Transverse colon (tissue), 4 donors: ENCODE data around the gene HSD11B1. TPM values are rescaled to one million over a fixed set of nuclear protein-coding genes. Genes with fewer than 3 reads are reported as not detected.

Source experiments
- DNase-seq: peaks from one replicate; pipeline ENCODE4 v3.0.0-alpha.2; 2019
- H3K27ac ChIP-seq, 4 donors: fragments of 200-600 bp; sonication (generic); 2 replicates each; pipeline ENCODE4 v1.5.1; 2016 to 2018; ENCODE audit warnings: inconsistent platforms in 4 of 4
- H3K27me3 ChIP-seq: fragments of 200-600 bp; sonication (generic); 2 replicates; pipeline ENCODE4 v1.5.1; 2017; ENCODE audit warnings: inconsistent platforms
- H3K36me3 ChIP-seq, 4 donors: fragments of 200-600 bp; sonication (generic); 2 replicates each; pipeline ENCODE4 v1.5.1; 2017 to 2019; ENCODE audit warnings: inconsistent platforms in 4 of 4
- H3K4me1 ChIP-seq, 4 donors: fragments of 200-600 bp; sonication (generic); 2 replicates each; pipeline ENCODE4 v1.5.1; 2017 to 2020; ENCODE audit warnings: inconsistent platforms in 4 of 4
- H3K4me3 ChIP-seq, 4 donors: fragments of 200-600 bp; sonication (generic); 1 replicate in 1 of 4; 2 replicates in 3 of 4; pipeline versions ENCODE4 v1.5.1 to v1.6.1; 2017 to 2019; ENCODE audit warnings: inconsistent platforms in 4 of 4
- H3K9me3 ChIP-seq, 2 donors: fragments of 200-600 bp; sonication (generic); 2 replicates each; pipeline ENCODE4 v1.5.1; 2017 to 2019; ENCODE audit warnings: inconsistent platforms in 2 of 2
- EP300 ChIP-seq: sonication (generic); formaldehyde crosslinking; IDR thresholded peaks from one replicate; pipeline ENCODE4 v1.6.1; 2017; ENCODE audit warnings: antibody characterized with exemption, low read depth
- POLR2A ChIP-seq: fragments of 450-650 bp; IDR thresholded peaks from one replicate; pipeline ENCODE4 v1.6.1; 2016; ENCODE audit warnings: antibody characterized with exemption, mild to moderate bottlenecking, moderate library complexity
- POLR2AphosphoS5 ChIP-seq, 3 donors: sonication (generic); formaldehyde crosslinking; IDR thresholded peaks; one replicate each; pipeline ENCODE4 v1.6.1; 2016; ENCODE audit warnings: antibody characterized with exemption in 3 of 3
- WGBS, 2 donors: methylation state at CpG; one replicate each; pipeline ENCODE4 v1.1.5; 2018; ENCODE audit warnings: low coverage in 1 of 2; 5-methylcytosine and 5-hydroxymethylcytosine counted together
- in situ Hi-C, 4 donors: fragments of 200-750 bp; cut with MboI; loops; one replicate each; pipeline versions ENCODE4 v1.15.0 to v1.15.1; 2017; ENCODE audit warnings: low sequenced_read_pairs in 3 of 4, low pct_ligation_motif_present in 1 of 4, low pct_unique_long_range_greater_than_20kb in 1 of 4
- intact Hi-C: fragments of 100-400 bp; cut with DNase I; formaldehyde crosslinking; loops from one replicate; pipeline ENCODE4 v1.15.1; 2023; ENCODE audit warnings: low total_unique reads
- total RNA-seq, 4 donors: library from RNA; depleted of rRNA; stranded (reverse); fragments of >200 nt; gene quantifications; one replicate each; pipeline ENCODE4 v1.1.0, GENCODE V29; 2016
- TF ChIP-seq, protein P1 (sequence below), 5 experiments: fragments of 200-600 bp in 3 of 5; fragments of 450-650 bp in 2 of 5; sonication (generic) in 3 of 5; IDR thresholded peaks; 1 replicate in 2 of 5; 2 replicates in 3 of 5; pipeline ENCODE4 v1.5.1; 2016 to 2017; ENCODE audit warnings: antibody characterized with exemption in 5 of 5, inconsistent platforms in 3 of 5, mild to moderate bottlenecking in 2 of 5, moderate library complexity in 1 of 5

The HSD11B1 gene
- total RNA-seq, 4 donors from 2014 or later, result 1.5 to 3.7 (median 2.6) TPM; not detected in 1

DNA sequence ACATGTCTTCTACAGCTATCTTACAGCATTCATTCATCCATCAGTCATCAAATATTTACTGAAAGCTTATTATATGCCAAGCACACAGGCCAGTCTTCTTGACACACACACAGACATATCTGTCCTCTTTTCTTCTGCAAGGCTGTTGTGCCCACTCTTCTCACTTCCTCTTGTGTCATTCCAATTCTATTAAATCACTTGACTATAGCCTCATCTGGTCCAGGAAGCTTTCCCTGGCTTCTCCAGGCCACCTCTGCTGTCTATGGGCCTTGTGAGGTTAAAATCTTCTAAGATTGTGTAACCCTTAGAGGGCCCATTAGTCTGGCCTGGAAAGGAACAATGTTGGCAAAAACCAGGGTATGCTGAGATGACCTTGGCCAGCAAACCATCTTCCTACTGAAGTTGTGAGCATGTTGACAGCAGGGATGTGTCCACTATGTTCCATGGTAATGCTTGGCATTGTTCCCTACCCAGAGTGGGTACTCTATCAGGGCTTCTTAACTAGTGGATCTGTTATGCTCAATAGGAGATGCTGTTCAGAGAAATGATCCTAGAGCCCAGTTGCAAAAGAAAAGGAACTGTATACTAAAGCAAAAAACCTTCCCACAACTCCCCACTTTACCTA, 56.5 kb downstream of the HSD11B1 start:
- TF ChIP-seq EP300, result no peak
- TF ChIP-seq POLR2AphosphoS5 (IDR thresholded peaks at IDR 0.05), result no peak
- TF ChIP-seq, protein P1, sequence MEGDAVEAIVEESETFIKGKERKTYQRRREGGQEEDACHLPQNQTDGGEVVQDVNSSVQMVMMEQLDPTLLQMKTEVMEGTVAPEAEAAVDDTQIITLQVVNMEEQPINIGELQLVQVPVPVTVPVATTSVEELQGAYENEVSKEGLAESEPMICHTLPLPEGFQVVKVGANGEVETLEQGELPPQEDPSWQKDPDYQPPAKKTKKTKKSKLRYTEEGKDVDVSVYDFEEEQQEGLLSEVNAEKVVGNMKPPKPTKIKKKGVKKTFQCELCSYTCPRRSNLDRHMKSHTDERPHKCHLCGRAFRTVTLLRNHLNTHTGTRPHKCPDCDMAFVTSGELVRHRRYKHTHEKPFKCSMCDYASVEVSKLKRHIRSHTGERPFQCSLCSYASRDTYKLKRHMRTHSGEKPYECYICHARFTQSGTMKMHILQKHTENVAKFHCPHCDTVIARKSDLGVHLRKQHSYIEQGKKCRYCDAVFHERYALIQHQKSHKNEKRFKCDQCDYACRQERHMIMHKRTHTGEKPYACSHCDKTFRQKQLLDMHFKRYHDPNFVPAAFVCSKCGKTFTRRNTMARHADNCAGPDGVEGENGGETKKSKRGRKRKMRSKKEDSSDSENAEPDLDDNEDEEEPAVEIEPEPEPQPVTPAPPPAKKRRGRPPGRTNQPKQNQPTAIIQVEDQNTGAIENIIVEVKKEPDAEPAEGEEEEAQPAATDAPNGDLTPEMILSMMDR (IDR thresholded peaks at IDR 0.05), result no peak
- TF ChIP-seq POLR2A, result no peak
- in situ Hi-C loops (no loop called here), intact Hi-C loops (no loop called here)
- no peak overlapping the region for H3K4me3 ChIP-seq
- no peaks in the 10 kb centered on the region for H3K9me3 ChIP-seq
- no peaks in the 10 kb centered on the region for H3K36me3 ChIP-seq
- DNase-seq, result no peak
- H3K27me3 ChIP-seq, result no peaks in the 10 kb centered on the region
- no peaks in the 10 kb centered on the region for H3K4me1 ChIP-seq
- no peak overlapping the region for H3K27ac ChIP-seq

DNA sequence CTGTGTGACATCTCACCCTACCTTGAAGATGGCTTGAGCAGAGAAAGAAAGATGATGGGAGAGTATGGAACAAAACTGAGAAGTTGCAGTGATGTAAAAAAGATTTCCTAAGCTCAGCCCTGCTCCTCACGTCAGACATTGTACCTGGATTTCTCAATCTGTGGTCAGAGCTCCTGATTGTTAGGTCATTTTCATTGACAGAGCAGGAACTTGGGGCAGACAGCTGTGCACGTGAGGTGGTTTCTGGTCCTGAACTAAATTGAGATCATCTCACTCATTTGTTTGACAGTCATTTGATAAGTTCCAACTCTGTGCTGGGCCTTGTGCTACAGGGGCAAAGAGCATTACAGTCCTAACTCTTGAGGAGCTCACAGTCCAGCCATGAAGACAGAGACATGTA, 61.4 kb downstream of the HSD11B1 start:
- intact Hi-C loops (no loop called here), in situ Hi-C loops (no loop called here)
- no peak for DNase-seq
- WGBS, 2 donors, result 69 to 100% methylated on average over 1 to 2 of the region's 2 CpGs
- no peaks in the 10 kb centered on the region for H3K9me3 ChIP-seq
- H3K36me3 ChIP-seq, result no peaks in the 10 kb centered on the region
- TF ChIP-seq POLR2A (no peak), EP300 (no peak), POLR2AphosphoS5 (IDR thresholded peaks at IDR 0.05) (no peak)
- TF ChIP-seq, protein P1 (IDR thresholded peaks at IDR 0.05), result no peak
- H3K27ac ChIP-seq, result no peak overlapping the region
- no peaks in the 10 kb centered on the region for H3K27me3 ChIP-seq
- no peak overlapping the region for H3K4me3 ChIP-seq
- peaks cover 6 to 25% (median 21%) of the 10 kb centered on the region in 4 donors for H3K4me1 ChIP-seq

DNA sequence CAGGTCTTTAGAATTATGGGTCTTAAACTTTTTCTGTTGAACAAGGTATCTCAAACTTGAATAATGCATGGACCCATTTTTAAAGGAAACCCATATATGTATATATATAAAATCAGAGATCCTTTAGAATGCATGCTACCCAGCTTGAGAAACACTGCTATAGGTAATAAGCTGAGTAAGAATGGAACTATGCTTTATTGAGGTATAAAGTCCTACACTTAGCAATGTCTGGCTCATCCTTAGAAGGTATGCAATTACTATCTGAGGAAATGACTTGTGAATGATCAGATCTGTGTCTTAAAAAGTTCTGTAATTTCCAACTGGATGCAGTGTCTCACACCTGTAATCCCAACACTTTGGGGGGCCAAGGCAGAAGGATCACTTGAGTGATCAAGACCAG, 62.5 kb downstream of the HSD11B1 start:
- in situ Hi-C loops, result no loop called here
- no peak overlapping the region for H3K27ac ChIP-seq

DNA sequence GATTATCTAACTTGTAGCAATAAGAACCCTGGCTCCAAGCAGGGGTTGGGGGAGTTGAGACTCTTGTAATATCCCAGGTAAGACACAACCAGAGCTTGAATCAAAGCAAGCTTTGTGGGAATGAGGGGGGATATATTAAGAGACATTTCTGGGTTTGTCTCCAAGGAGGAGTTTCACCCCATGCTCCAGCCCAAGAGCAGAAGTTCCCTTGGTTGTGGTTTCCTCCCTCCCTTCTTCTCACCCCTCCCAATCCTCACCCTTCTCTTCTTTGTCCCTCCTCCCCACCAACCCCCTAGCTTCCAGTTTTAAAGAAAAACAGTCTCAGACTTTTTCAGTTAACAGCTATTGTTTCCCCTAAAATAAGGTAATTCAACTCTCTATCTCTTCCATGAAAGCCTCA, 63.1 kb downstream of the HSD11B1 start:
- no peak for DNase-seq
- H3K36me3 ChIP-seq, result no peaks in the 10 kb centered on the region
- H3K4me3 ChIP-seq, result no peak overlapping the region
- in situ Hi-C loops (no loop called here), intact Hi-C loops (no loop called here)
- peaks cover 6 to 25% (median 21%) of the 10 kb centered on the region in 4 donors for H3K4me1 ChIP-seq
- no peaks in the 10 kb centered on the region for H3K9me3 ChIP-seq
- TF ChIP-seq EP300, result no peak
- TF ChIP-seq POLR2AphosphoS5 (IDR thresholded peaks at IDR 0.05), result no peak
- TF ChIP-seq, protein P1 (IDR thresholded peaks at IDR 0.05), result no peak
- TF ChIP-seq POLR2A, result no peak
- peak overlapping the region; percentile 75 to 88 (median 80) for H3K27ac ChIP-seq
- H3K27me3 ChIP-seq, result no peaks in the 10 kb centered on the region

More for the DNA sequence above, 62.5 kb downstream of the HSD11B1 start:
- Histone ChIP-seq H3K4me3 (no peak overlapping the region), H3K36me3 (no peaks in the 10 kb centered on the region), H3K9me3 (no peaks in the 10 kb centered on the region), H3K4me1 (peaks cover 6 to 25% (median 21%) of the 10 kb centered on the region in 4 donors), H3K27me3 (no peaks in the 10 kb centered on the region)
- TF ChIP-seq EP300 (no peak), POLR2A (no peak), POLR2AphosphoS5 (IDR thresholded peaks at IDR 0.05) (no peak)
- TF ChIP-seq, protein P1 (IDR thresholded peaks at IDR 0.05), result no peak
- intact Hi-C loops, result no loop called here
- DNase-seq, result no peak
